DMS 273 (cell line): ENCODE measurements around the gene GAMT.

ENCODE experiments used
- DNase-seq: peaks from one replicate; lab custom pipeline; 2025; ENCODE audit not compliant: unreplicated experiment; lab: John Stamatoyannopoulos, UW

Gene GAMT

DNA sequence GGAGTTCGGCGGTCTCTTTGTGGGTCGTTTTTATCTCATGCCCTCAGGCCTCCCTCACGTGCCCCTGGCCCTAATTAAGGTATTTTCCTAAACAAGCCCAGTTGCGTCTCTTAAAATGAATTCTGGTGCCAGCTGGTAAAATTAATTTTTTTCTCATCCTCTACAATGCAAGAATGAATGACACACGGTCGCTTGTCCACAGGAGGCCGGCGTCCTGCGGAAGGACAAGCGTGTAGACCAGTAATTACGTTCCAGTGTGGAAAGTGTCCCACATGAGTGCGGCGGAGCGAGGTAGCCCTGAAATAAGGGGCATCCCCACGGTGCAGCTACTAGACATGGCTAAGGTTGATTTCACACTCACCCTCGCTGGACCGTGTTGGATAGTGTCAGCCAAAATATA lies 52.1 kb downstream of the GAMT start:
- no peak for DNase-seq
